ENCODE results near the gene SPINK14.

The SPINK14 gene

DNA sequence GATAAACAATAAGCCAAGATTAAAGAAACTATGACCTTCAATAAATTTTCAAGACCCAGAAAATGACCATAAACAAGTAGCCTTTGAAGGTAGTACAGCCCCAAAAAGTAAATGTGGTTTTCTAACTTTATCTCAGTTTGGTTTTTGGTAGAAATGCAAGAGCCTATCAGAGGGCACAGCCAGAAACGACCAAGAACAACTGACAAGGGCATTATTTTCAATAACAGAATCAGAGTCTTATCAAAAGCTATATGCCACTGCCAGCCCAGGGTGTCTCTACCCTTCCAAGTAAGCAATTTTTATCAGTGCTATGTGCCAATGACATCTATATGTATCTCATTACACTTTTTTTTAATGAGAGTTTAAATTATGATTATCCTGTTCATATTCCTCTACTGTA is 22.7 kb downstream of the SPINK14 start:
- TF ChIP-seq, protein P1, sequence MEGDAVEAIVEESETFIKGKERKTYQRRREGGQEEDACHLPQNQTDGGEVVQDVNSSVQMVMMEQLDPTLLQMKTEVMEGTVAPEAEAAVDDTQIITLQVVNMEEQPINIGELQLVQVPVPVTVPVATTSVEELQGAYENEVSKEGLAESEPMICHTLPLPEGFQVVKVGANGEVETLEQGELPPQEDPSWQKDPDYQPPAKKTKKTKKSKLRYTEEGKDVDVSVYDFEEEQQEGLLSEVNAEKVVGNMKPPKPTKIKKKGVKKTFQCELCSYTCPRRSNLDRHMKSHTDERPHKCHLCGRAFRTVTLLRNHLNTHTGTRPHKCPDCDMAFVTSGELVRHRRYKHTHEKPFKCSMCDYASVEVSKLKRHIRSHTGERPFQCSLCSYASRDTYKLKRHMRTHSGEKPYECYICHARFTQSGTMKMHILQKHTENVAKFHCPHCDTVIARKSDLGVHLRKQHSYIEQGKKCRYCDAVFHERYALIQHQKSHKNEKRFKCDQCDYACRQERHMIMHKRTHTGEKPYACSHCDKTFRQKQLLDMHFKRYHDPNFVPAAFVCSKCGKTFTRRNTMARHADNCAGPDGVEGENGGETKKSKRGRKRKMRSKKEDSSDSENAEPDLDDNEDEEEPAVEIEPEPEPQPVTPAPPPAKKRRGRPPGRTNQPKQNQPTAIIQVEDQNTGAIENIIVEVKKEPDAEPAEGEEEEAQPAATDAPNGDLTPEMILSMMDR (IDR thresholded peaks at IDR 0.05) = no peak
- no peak overlapping the region for H3K4me3 ChIP-seq
- H3K27ac ChIP-seq = no peak overlapping the region
- no peak for DNase-seq (ENCODE audit: low spot score)

DNA sequence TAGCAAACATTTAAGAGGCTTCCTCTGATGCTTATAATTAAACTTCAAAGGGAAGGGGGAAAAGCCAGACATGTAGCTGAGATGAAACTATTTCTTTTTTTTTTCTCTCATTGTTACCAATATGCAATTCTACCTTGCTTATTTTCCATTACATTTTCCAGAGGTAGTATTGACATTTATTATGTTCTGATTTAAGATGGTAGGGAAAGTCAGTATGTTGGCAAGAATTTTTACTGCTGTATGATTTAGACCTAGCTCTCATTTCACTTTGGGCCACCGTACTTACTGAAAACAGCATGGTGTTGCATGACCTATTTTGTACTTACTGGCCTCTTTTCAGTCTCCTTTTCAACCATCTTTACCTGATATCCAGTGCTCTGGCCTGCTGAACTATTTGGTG is 24.9 kb downstream of the SPINK14 start:
- no peak overlapping the region for H3K27ac ChIP-seq
- TF ChIP-seq, protein P1 (IDR thresholded peaks at IDR 0.05) = no peak
- no peak for DNase-seq (ENCODE audit: low spot score)

GRCh38 chr5:148201151-148201550 is 32.8 kb downstream of the SPINK14 start:
- H3K4me3 ChIP-seq = no peak overlapping the region
- DNase-seq (ENCODE audit: low spot score) = no peak
- TF ChIP-seq, protein P1 (IDR thresholded peaks at IDR 0.05) = no peak

More for the DNA sequence above, 24.9 kb downstream of the SPINK14 start:
- no peak overlapping the region for H3K4me3 ChIP-seq

GRCh38 chr5:148202531-148203203 is 34.3 kb downstream of the SPINK14 start, which contains the start of gene SPINK6:
Gene SPINK6, plus strand, starts transcription at chr5:148203042. Its CDS starts 55 bp downstream, at chr5:148203097.
- TF ChIP-seq, protein P1 (IDR thresholded peaks at IDR 0.05) = no peak
- DNase-seq (ENCODE audit: low spot score) = no peak
- Histone ChIP-seq H3K27ac (no peak within 1 kb of the TSS), H3K4me3 (no peak within 1 kb of the TSS)

More at GRCh38 chr5:148201151-148201550, 32.8 kb downstream of the SPINK14 start:
- no peak overlapping the region for H3K27ac ChIP-seq

GRCh38 chr5:148205044-148205806 is 36.9 kb downstream of the SPINK14 start:
- H3K4me3 ChIP-seq = no peak overlapping the region
- no peak for DNase-seq (ENCODE audit: low spot score)
- TF ChIP-seq, protein P1 (IDR thresholded peaks at IDR 0.05) = no peak
- H3K27ac ChIP-seq = peak overlapping the region in 1 of 2 donors; percentile 45

GRCh38 chr5:148205865-148206264 is 37.5 kb downstream of the SPINK14 start:
- TF ChIP-seq, protein P1 (IDR thresholded peaks at IDR 0.05) = no peak
- no peak overlapping the region for H3K4me3 ChIP-seq
- no peak overlapping the region for H3K27ac ChIP-seq
- DNase-seq (ENCODE audit: low spot score) = no peak
